Endothelial cell of umbilical vein (primary cell): Measurements from ENCODE around the gene CCDC32. TPM values are rescaled to one million over a fixed set of nuclear protein-coding genes. Genes with fewer than 3 reads are reported as not detected.

Source experiments
- BruUV-seq: library from RNA; stranded (reverse); fragments of 400-500 nt; replicated peaks from 2 replicates; lab custom pipeline; 2021; lab: Mats Ljungman, UMichigan
- CTCF ChIA-PET: fragments of 300-600, 350-600 bp; sonication (Branson Sonifier 250); formaldehyde crosslinking; loops from one replicate; lab custom pipeline; 2021; ENCODE audit warnings: antibody characterized with exemption, inconsistent platforms; lab: Charles Lee
- POLR2A ChIA-PET: fragments of 300-600, 350-600 bp; sonication (Branson Sonifier 250); formaldehyde crosslinking; loops from one replicate; lab custom pipeline; 2021; ENCODE audit warnings: antibody characterized with exemption, inconsistent platforms; lab: Charles Lee
- DNase-seq: peaks from one replicate; pipeline ENCODE4 v3.0.0-alpha.2; 2011; ENCODE audit warnings: low read depth, low spot score
- FAIRE-seq: peaks from 2 replicates; lab custom pipeline; 2011; peaks lifted over from hg19 to GRCh38; lab: Jason Lieb, UNC
- H2AFZ ChIP-seq: 2 replicates; pipeline ENCODE4 v1.6.0; 2012; ENCODE audit warnings: low read depth, low read length, control low read depth, inconsistent platforms
- H3K27ac ChIP-seq: 2 replicates; pipeline ENCODE4 v1.5.1; 2011; ENCODE audit warnings: low read depth, mild to moderate bottlenecking, control low read depth, low read length, moderate library complexity; ENCODE audit not compliant: insufficient read depth
- H3K27me3 ChIP-seq, 2 experiments: 2 replicates each; pipeline versions ENCODE4 v1.6.0 to v1.6.1; 2011; ENCODE audit warnings: low read length in 2 of 2, mixed read lengths in 1 of 2; ENCODE audit not compliant: control insufficient read depth in 2 of 2, insufficient read depth in 2 of 2
- H3K36me3 ChIP-seq, 2 experiments: 2 replicates in 1 of 2; 3 replicates in 1 of 2; pipeline ENCODE4 v1.5.1; 2011; ENCODE audit warnings: low read length in 2 of 2, mild to moderate bottlenecking in 1 of 2, moderate library complexity in 1 of 2; ENCODE audit not compliant: control insufficient read depth in 2 of 2, insufficient read depth in 2 of 2; ENCODE audit errors: extremely low read depth in 1 of 2
- H3K4me1 ChIP-seq: 3 replicates; pipeline ENCODE4 v1.5.1; 2011; ENCODE audit warnings: mild to moderate bottlenecking, low read length; ENCODE audit not compliant: control insufficient read depth, insufficient read depth; ENCODE audit errors: extremely low read depth
- H3K4me2 ChIP-seq: 2 replicates; pipeline ENCODE4 v1.6.1; 2011; ENCODE audit warnings: low read length, control low read depth, mixed read lengths; ENCODE audit not compliant: insufficient read depth
- H3K4me3 ChIP-seq, 3 experiments: fragments of 200-600 bp in 1 of 3; sonication (generic), shearing (Covaris generic) in 1 of 3; replicated peaks in 1 of 3; 2 replicates each; pipeline ENCODE4 v1.5.1; 2011 to 2016; ENCODE audit warnings: control low read depth in 3 of 3, low read length in 3 of 3, mild to moderate bottlenecking in 2 of 3, inconsistent platforms in 1 of 3, low read depth in 1 of 3, moderate library complexity in 1 of 3; ENCODE audit not compliant: insufficient read depth in 1 of 3
- H3K79me2 ChIP-seq: 2 replicates; pipeline ENCODE4 v1.6.0; 2012; ENCODE audit warnings: low read length, inconsistent platforms; ENCODE audit not compliant: control insufficient read depth, insufficient read depth
- H3K9ac ChIP-seq: replicated peaks from 2 replicates; pipeline ENCODE3; 2011; ENCODE audit warnings: low read length, control low read depth; ENCODE audit not compliant: insufficient read depth; ENCODE audit errors: extremely low read depth
- H3K9me1 ChIP-seq: replicated peaks from 3 replicates; pipeline ENCODE4 v1.6.0; 2011; ENCODE audit warnings: mild to moderate bottlenecking, low read length; ENCODE audit not compliant: control insufficient read depth, insufficient read depth; ENCODE audit errors: extremely low read depth
- H3K9me3 ChIP-seq: replicated peaks from 2 replicates; pipeline ENCODE4 v1.5.1; 2012; ENCODE audit warnings: low read length, inconsistent platforms; ENCODE audit not compliant: control insufficient read depth, insufficient read depth
- H4K20me1 ChIP-seq: replicated peaks from 2 replicates; pipeline ENCODE3; 2011; ENCODE audit warnings: mild to moderate bottlenecking, low read length; ENCODE audit not compliant: control insufficient read depth, insufficient read depth; ENCODE audit errors: extremely low read depth
- CTCF ChIP-seq, 2 donors: IDR thresholded peaks; 1 replicate in 1 of 2; 2 replicates in 1 of 2; pipeline ENCODE4 v1.5.1; 2011; ENCODE audit warnings: low read length in 2 of 2, mild to moderate bottlenecking in 2 of 2, moderate library complexity in 2 of 2, control low read depth in 1 of 2, inconsistent platforms in 1 of 2, low read depth in 1 of 2; ENCODE audit not compliant: insufficient read depth in 1 of 2; ENCODE audit errors: extremely low read depth in 1 of 2
- EZH2 ChIP-seq: IDR thresholded peaks from 2 replicates; pipeline ENCODE4 v1.6.1; 2012; ENCODE audit warnings: borderline replicate concordance, low read depth, mild to moderate bottlenecking, moderate library complexity, low read length, inconsistent platforms; ENCODE audit not compliant: severe bottlenecking
- FOS ChIP-seq: IDR thresholded peaks from 2 replicates; pipeline ENCODE4 v1.6.1; 2011; ENCODE audit warnings: mild to moderate bottlenecking, low read length, moderate library complexity, borderline replicate concordance; ENCODE audit not compliant: insufficient read depth
- GATA2 ChIP-seq: IDR thresholded peaks from 2 replicates; pipeline ENCODE4 v1.7.0; 2011; ENCODE audit warnings: low read depth, mild to moderate bottlenecking, moderate library complexity, mixed read lengths, low read length; ENCODE audit not compliant: insufficient read length, insufficient read depth
- JUN ChIP-seq: IDR thresholded peaks from 2 replicates; pipeline ENCODE4 v1.6.1; 2011; ENCODE audit warnings: borderline replicate concordance, low read depth; ENCODE audit not compliant: insufficient read length, insufficient read depth
- MAX ChIP-seq: IDR thresholded peaks from 2 replicates; pipeline ENCODE4 v1.6.1; 2011; ENCODE audit not compliant: insufficient read depth, insufficient read length
- MYC ChIP-seq: IDR thresholded peaks from one replicate; pipeline ENCODE4 v1.6.1; 2011; ENCODE audit warnings: mild to moderate bottlenecking, low read depth, low read length
- POLR2A ChIP-seq: IDR thresholded peaks from 2 replicates; pipeline ENCODE4 v1.6.1; 2012; ENCODE audit warnings: low read depth, mild to moderate bottlenecking, control low read depth, low read length
- POLR2AphosphoS5 ChIP-seq: IDR thresholded peaks from 2 replicates; pipeline ENCODE4 v1.6.1; 2012; ENCODE audit warnings: low read depth, mild to moderate bottlenecking, control low read depth, low read length, moderate library complexity; ENCODE audit not compliant: insufficient read depth
- dilution Hi-C: fragments of 300-500 bp; cut with MboI; formaldehyde crosslinking; loops from one replicate; pipeline ENCODE4 v1.15.0; 2019; ENCODE audit warnings: low sequenced_read_pairs; ENCODE audit not compliant: extremely low pct_ligation_motif_present
- intact Hi-C: fragments of 100-400 bp; cut with micrococcal nuclease; formaldehyde crosslinking; loops from one replicate; pipeline ENCODE4 v1.10.0; 2022
- polyA plus RNA-seq, 4 experiments: library from polyadenylated mRNA; depleted of rRNA in 3 of 4; stranded (reverse) in 3 of 4; unstranded in 1 of 4; fragments of >200 nt; gene quantifications; 2 replicates each; pipeline versions ENCODE4 v1.2.1 to v1.2.3, GENCODE V29; 2011 to 2012; ENCODE audit warnings: missing spikeins in 1 of 4
- total RNA-seq: library from RNA; stranded (reverse); gene quantifications from 2 replicates; pipeline ENCODE4 v1.2.3, GENCODE V29; 2021

The CCDC32 gene
- total and polyA plus RNA-seq, 2 donors (not counting 3 experiments of a cell fraction or from before 2014, with no cell fraction given) = 22.9 to 24.0 TPM

- peaks cover 2 to 6% of the 10 kb centered on the region in 2 experiments for H3K36me3 ChIP-seq
- no peaks in the 10 kb centered on the region for H3K9me3 ChIP-seq
- H3K4me1 ChIP-seq = no peaks in the 10 kb centered on the region
- no peak for DNase-seq
- FAIRE-seq = no peak
- no peak overlapping the region for H3K4me2 ChIP-seq
- dilution Hi-C loops (no loop called here), intact Hi-C loops (no loop called here)
- BruUV-seq = no TSS peak
- H2AFZ ChIP-seq = no peak overlapping the region
- no peaks in the 10 kb centered on the region for H3K79me2 ChIP-seq
- TF ChIP-seq CTCF (IDR thresholded peaks at IDR 0.05; ENCODE audit: extremely low read depth in 1 of 2, insufficient read depth in 1 of 2, low read depth in 1 of 2, low read length in 2 of 2) (no peak), MYC (no peak), POLR2A (no peak), EZH2 (no peak), FOS (no peak), MAX (no peak), POLR2AphosphoS5 (no peak), GATA2 (no peak), JUN (no peak)
- H4K20me1 ChIP-seq = no peaks in the 10 kb centered on the region
- no peaks in the 10 kb centered on the region for H3K27me3 ChIP-seq
- POLR2A ChIA-PET = no interaction called here
- H3K4me3 ChIP-seq = no peak overlapping the region
- no peak overlapping the region for H3K9ac ChIP-seq
- CTCF ChIA-PET = no interaction called here
- H3K9me1 ChIP-seq = no peaks in the 10 kb centered on the region
- H3K27ac ChIP-seq = no peak overlapping the region
Observed at GRCh38 chr15:40543631-40544294, 21.1 kb downstream of the CCDC32 start.
